H1 (cell line): Measurements from ENCODE around the gene LINGO4. TPM values are rescaled to one million over a fixed set of nuclear protein-coding genes. Genes with fewer than 3 reads are reported as not detected.

ENCODE experiments used
- CREB1 ChIP-seq: IDR thresholded peaks from 2 replicates; pipeline ENCODE4 v1.6.1; 2012; ENCODE audit warnings: inconsistent platforms
- CTBP2 ChIP-seq: IDR thresholded peaks from 2 replicates; pipeline ENCODE4 v1.7.0; 2011; ENCODE audit warnings: borderline replicate concordance, mild to moderate bottlenecking, moderate library complexity, mixed read lengths, low read length; ENCODE audit not compliant: insufficient read depth, insufficient read length
- EGR1 ChIP-seq: IDR thresholded peaks from 2 replicates; pipeline ENCODE4 v1.6.1; 2011; ENCODE audit warnings: low read depth, low read length, borderline replicate concordance
- GABPA ChIP-seq: IDR thresholded peaks from 2 replicates; pipeline ENCODE4 v1.6.1; 2011; ENCODE audit warnings: mild to moderate bottlenecking, low read length, moderate library complexity, borderline replicate concordance; ENCODE audit not compliant: insufficient read depth
- GTF2F1 ChIP-seq: IDR thresholded peaks from 2 replicates; pipeline ENCODE4 v1.6.1; 2012; ENCODE audit warnings: low read depth, low read length, improper control_type of control experiment, borderline replicate concordance
- KDM1A ChIP-seq: fragments of 200-600, 300-600 bp; sonication (generic); IDR thresholded peaks from 2 replicates; pipeline ENCODE4 v1.7.1; 2016; ENCODE audit warnings: mild to moderate bottlenecking, low read length, borderline replicate concordance
- NANOG ChIP-seq: IDR thresholded peaks from 2 replicates; pipeline ENCODE4 v1.6.1; 2011; ENCODE audit warnings: low read length, low read depth, mild to moderate bottlenecking, inconsistent platforms; ENCODE audit not compliant: insufficient read depth, poor library complexity, severe bottlenecking
- RFX5 ChIP-seq: IDR thresholded peaks from 2 replicates; pipeline ENCODE4 v1.6.1; 2011; ENCODE audit warnings: low read depth, low read length, improper control_type of control experiment, borderline replicate concordance
- SUZ12 ChIP-seq: fragments of 200-600 bp; sonication (generic); IDR thresholded peaks from 2 replicates; pipeline ENCODE4 v1.6.1; 2012; ENCODE audit warnings: mild to moderate bottlenecking, inconsistent platforms, low read length, moderate library complexity, mixed read lengths
- polyA plus RNA-seq, 7 experiments: library from polyadenylated mRNA; depleted of rRNA in 3 of 7; stranded (reverse) in 5 of 7; unstranded in 2 of 7; fragments of >200 nt in 5 of 7; fragments of 200-250 nt in 2 of 7; gene quantifications; 1 replicate in 5 of 7; 2 replicates in 1 of 7; 4 replicates in 1 of 7; pipeline versions ENCODE4 v1.2.1 to v1.2.3, GENCODE V29; 2011 to 2013; ENCODE audit warnings: missing spikeins in 2 of 7, mixed read lengths in 2 of 7
- total RNA-seq: library from RNA; stranded (reverse); fragmentation: NEBNext Ultra II Directional; extraction: Animal tissue kit (Norgen Biotek cat#: 25700); gene quantifications from 2 replicates; pipeline ENCODE4 v1.2.1, GENCODE V29; 2021
- TF ChIP-seq, protein P1 (sequence below): IDR thresholded peaks from 2 replicates; pipeline ENCODE4 v1.6.1; 2012; ENCODE audit warnings: low read length, inconsistent platforms

Gene LINGO4
- total and polyA plus RNA-seq, 2 of the 8 experiments (the other 6 are each of a cell fraction or from before 2014, with no cell fraction given): 0.03 TPM; not detected in 1

- TF ChIP-seq EGR1 (no peak), CTBP2 (no peak), GABPA (no peak), SUZ12 (no peak), CREB1 (no peak), KDM1A (no peak), RFX5 (no peak), NANOG (no peak), GTF2F1 (no peak)
- TF ChIP-seq, protein P1, sequence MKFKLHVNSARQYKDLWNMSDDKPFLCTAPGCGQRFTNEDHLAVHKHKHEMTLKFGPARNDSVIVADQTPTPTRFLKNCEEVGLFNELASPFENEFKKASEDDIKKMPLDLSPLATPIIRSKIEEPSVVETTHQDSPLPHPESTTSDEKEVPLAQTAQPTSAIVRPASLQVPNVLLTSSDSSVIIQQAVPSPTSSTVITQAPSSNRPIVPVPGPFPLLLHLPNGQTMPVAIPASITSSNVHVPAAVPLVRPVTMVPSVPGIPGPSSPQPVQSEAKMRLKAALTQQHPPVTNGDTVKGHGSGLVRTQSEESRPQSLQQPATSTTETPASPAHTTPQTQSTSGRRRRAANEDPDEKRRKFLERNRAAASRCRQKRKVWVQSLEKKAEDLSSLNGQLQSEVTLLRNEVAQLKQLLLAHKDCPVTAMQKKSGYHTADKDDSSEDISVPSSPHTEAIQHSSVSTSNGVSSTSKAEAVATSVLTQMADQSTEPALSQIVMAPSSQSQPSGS: no peak
Measured at GRCh38 chr1:151774256-151774922, 30.8 kb downstream of the LINGO4 start (continued).
